SKM-1 treated with dmso at 0.1 percent for 144 hours (cell line): ENCODE data around the gene ZNF750.
"Not testable (repeated sequence)": the region's sequence is repeated elsewhere in the genome, so short reads cannot be mapped to it uniquely, and the experiment has no call there.

Experiments
- DNase-seq: peaks from one replicate; lab custom pipeline; 2025; ENCODE audit not compliant: unreplicated experiment; lab: John Stamatoyannopoulos, UW

Gene ZNF750

GRCh38 chr17:82798752-82799151 lies 41.1 kb downstream of the ZNF750 start:
- DNase-seq = no peak

GRCh38 chr17:82797061-82797460 lies 42.8 kb downstream of the ZNF750 start:
- DNase-seq = no peak

- DNase-seq = no peak
Observed at GRCh38 chr17:82795615-82796014, 44.2 kb downstream of the ZNF750 start.

- no peak for DNase-seq
Observed at GRCh38 chr17:82794781-82795482, 44.9 kb downstream of the ZNF750 start.

GRCh38 chr17:82793974-82794630 lies 45.7 kb downstream of the ZNF750 start:
- no peak for DNase-seq

- no peak for DNase-seq
Observed at GRCh38 chr17:82791532-82791931, 48.3 kb downstream of the ZNF750 start.

- DNase-seq = no peak
Observed at GRCh38 chr17:82790391-82790790, 49.4 kb downstream of the ZNF750 start.

- DNase-seq = no peak
Observed at GRCh38 chr17:82789806-82790205, 50.0 kb downstream of the ZNF750 start.

GRCh38 chr17:82789051-82789592 lies 50.7 kb downstream of the ZNF750 start:
- DNase-seq = no peak

GRCh38 chr17:82788206-82789001 lies 51.4 kb downstream of the ZNF750 start:
- no peak for DNase-seq

- no peak for DNase-seq
Observed at GRCh38 chr17:82787081-82787848, 52.6 kb downstream of the ZNF750 start.

GRCh38 chr17:82786427-82786826 lies 53.4 kb downstream of the ZNF750 start:
- DNase-seq = no peak

GRCh38 chr17:82785581-82785980 lies 54.2 kb downstream of the ZNF750 start:
- DNase-seq = not testable (repeated sequence)

- no peak for DNase-seq
Observed at GRCh38 chr17:82783498-82783897, 56.3 kb downstream of the ZNF750 start.

- no peak for DNase-seq
Observed at GRCh38 chr17:82782657-82783207, 57.1 kb downstream of the ZNF750 start.

- DNase-seq = peak; percentile 63
Observed at GRCh38 chr17:82781894-82782274, 57.9 kb downstream of the ZNF750 start.

- DNase-seq = no peak
Observed at GRCh38 chr17:82780971-82781893, 58.6 kb downstream of the ZNF750 start.

GRCh38 chr17:82780195-82780594 lies 59.6 kb downstream of the ZNF750 start:
- DNase-seq = no peak

GRCh38 chr17:82779541-82779940 lies 60.3 kb downstream of the ZNF750 start:
- no peak for DNase-seq
